Measurements from ENCODE around the gene EME1. TPM values are rescaled to one million over a fixed set of nuclear protein-coding genes. Genes with fewer than 3 reads are reported as not detected.
A peak's percentile ranks its signal among the peaks of the same experiment; 100 is the strongest.
"Not testable (repeated sequence)": the region's sequence is repeated elsewhere in the genome, so short reads cannot be mapped to it uniquely, and the experiment has no call there.

Gene EME1, protein sequence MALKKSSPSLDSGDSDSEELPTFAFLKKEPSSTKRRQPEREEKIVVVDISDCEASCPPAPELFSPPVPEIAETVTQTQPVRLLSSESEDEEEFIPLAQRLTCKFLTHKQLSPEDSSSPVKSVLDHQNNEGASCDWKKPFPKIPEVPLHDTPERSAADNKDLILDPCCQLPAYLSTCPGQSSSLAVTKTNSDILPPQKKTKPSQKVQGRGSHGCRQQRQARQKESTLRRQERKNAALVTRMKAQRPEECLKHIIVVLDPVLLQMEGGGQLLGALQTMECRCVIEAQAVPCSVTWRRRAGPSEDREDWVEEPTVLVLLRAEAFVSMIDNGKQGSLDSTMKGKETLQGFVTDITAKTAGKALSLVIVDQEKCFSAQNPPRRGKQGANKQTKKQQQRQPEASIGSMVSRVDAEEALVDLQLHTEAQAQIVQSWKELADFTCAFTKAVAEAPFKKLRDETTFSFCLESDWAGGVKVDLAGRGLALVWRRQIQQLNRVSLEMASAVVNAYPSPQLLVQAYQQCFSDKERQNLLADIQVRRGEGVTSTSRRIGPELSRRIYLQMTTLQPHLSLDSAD
- total RNA-seq, result 10 to 100 TPM; 12.2 to 13.3 (median 12.6) TPM

DNA sequence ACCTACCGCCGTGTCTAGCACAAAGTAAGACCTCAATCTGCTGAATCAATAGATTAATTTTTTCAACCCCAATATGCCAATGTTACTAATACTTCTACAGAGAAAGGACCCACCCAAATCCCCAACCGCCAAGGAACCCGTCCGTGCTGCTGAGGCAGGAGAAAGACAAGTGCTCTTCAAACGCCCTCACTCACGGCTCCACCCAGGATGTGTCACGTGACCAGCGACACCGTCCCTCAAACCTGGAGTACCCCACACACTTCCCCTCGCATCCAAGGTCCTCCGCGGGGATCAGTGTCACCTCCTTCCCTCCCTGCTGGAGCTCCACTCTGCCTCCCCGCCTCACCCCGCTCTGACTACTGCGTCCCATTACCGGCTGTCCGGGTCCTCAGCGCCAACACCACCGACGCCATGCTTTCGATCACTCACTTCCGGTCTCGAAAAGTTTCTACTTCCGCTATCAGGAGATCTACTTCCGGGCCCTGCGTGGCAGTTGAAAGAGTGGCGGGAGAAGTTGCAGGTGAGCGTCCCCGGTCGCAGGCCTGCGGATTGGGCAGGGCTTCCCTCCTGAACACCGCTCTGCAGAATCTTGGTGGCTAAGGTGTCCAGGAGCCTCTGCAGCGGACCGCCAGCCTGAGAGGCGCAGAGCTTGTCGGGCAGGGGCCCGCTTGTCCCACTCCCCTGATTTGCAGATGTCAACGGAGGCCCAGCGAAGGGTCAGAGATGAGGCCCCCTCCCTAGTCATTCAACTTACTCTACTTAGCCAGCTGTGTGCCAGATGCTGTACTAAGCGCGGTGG lies at the start of gene EME1, which contains the start of gene MRPL27:
Gene EME1 (plus strand): TSS at position 472 of the 799 bp plus-strand sequence. CDS start 1,980 bp downstream, outside the sequence.
Gene MRPL27 (minus strand): TSS at position 427 of the 799 bp plus-strand sequence. CDS start 14 bp downstream, at position 413.
- no peaks in the 10 kb centered on the region for H3K27me3 Mint-ChIP-seq (ENCODE audit: low read depth)
- peak within 1 kb of the TSS; percentile 99 for H3K4me3 Mint-ChIP-seq
- no peaks in the 10 kb centered on the region for H3K9me3 Mint-ChIP-seq
- ATAC-seq (peak; percentile 96 to 97), DNase-seq (peak; percentile 73)
- H3K36me3 Mint-ChIP-seq (ENCODE audit: insufficient read depth), result peaks cover 23% of the 10 kb centered on the region
- peaks cover 28% of the 10 kb centered on the region for H3K4me1 Mint-ChIP-seq (ENCODE audit: low read depth)

DNA sequence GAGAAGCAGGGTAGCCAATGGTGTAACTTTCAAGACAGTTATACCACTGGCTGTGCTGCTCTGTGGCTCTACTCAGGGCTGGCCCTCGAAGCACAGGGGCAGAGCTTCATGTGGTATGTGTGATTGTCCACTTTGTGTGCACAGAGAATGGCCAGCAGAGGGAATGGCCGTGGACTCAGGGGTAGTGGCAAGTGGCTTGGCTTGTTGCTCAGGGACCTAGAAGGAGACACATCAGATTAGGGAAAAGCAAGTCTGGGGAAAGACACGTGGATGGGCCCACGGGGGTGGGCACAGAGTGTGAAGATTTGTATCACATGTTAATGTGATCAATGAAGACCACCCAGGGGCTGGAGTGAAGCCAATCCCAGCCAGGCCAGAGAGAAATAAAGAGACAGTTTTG lies 47.1 kb upstream of the EME1 start:
- ATAC-seq (no peak), DNase-seq (no peak)
- peaks cover 3% of the 10 kb centered on the region for H3K4me1 Mint-ChIP-seq (ENCODE audit: low read depth)
- no peak overlapping the region for H3K4me3 Mint-ChIP-seq
- H3K36me3 Mint-ChIP-seq (ENCODE audit: insufficient read depth), result no peaks in the 10 kb centered on the region
- peaks cover 4% of the 10 kb centered on the region for H3K27me3 Mint-ChIP-seq (ENCODE audit: low read depth)
- H3K9me3 Mint-ChIP-seq, result no peaks in the 10 kb centered on the region

DNA sequence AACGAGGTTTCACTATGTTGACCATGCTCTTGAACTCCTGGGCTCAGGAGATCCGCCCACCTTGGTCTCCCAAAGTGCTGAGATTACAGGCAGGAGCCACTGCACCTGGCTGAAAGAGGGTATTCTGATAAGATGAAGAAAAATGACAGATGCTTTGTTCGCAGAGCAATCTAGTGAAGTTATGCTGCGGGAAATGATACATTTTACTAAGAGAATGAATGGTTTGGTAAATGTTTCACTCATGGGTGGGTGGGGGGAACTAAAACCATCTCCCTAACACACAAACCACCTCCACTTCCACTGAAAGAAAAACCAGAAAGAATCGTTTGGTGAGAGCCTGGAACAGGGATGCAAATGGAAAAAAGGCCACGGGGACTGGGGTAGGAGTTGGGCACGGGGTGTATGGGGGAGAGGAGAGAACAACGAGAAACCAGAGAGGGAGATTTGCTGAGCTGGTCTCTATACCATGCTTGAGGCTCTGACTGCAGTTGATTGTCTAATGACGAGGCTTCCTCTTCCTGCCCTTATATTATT lies 46.1 kb upstream of the EME1 start:
- peak; percentile 21 to 36 for ATAC-seq
- DNase-seq, result no peak
- Mint-ChIP-seq H3K9me3 (no peaks in the 10 kb centered on the region), H3K36me3 (ENCODE audit: insufficient read depth) (no peaks in the 10 kb centered on the region), H3K4me1 (ENCODE audit: low read depth) (peaks cover 3% of the 10 kb centered on the region), H3K27me3 (ENCODE audit: low read depth) (peaks cover 4% of the 10 kb centered on the region), H3K4me3 (no peak overlapping the region)

DNA sequence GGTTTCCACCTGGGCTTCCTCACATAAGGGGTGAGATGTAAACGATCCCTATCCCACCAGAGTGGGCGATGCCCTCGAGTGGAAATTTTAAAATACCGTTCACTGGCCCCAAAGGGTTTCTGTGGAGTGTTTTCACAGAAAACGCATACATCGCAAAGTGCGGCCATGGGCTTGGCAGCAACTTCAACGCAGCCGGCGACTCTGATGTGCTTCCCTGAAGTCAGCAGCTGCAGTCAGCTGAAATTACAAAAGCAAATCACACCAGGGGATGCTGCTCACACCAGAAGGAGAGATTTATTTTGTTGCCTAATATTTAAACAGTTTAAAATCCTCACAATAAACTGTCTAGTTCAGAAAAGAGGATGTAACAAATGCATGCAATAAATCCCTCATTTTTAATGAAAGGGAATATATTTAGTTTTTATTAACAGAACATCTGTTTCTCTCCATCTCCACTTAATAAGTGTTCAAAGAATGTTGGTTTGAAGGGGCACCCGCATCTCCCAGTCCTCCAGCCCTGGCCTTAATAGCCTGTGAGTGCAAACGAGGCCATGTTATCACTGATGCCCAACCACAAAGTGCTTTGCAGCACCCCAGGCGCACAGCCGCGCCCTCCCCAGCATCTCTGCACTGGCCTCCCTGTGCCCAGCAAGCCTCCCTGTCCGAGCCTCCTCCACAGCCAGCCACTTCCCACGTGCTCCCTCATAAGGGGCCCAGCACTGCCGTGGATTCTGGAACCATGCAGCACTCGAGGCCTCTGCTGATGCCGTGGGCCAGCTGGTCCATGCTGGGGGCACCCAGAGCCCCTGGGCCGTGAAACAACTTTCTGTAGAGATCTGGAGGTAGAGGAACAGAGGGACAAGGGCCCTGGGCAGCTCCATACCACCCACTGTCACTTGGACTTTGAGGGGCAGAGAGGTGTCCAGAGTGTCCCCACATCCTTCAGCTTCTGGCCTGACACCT lies 44.4 kb upstream of the EME1 start:
- Mint-ChIP-seq H3K27me3 (ENCODE audit: low read depth) (peaks cover 8% of the 10 kb centered on the region), H3K4me3 (no peak overlapping the region), H3K36me3 (ENCODE audit: insufficient read depth) (no peaks in the 10 kb centered on the region)

DNA sequence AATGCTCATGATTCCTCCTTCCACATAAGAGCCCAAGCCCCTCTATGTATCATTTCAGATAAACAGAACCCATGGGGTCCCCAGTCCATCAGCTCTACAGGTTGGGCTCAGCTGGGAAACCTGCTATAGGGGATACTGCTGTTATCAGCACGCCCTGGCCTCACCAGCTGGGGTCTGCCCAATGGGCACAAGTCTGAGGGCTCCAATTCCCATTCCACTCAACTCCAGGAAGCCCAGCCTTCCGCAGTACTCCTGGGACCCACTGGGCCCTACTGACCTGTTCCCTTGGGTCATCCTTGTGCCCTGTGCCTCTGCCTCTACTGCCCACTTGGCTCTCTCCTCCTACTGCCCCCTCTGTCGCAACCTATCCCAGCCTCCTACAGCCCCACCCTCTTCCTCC lies 43.3 kb upstream of the EME1 start:
- H3K4me3 Mint-ChIP-seq, result no peak overlapping the region
- ATAC-seq, result no peak
- peaks cover 8% of the 10 kb centered on the region for H3K4me1 Mint-ChIP-seq (ENCODE audit: low read depth)

More for the DNA sequence above, 44.4 kb upstream of the EME1 start:
- DNase-seq, result no peak
- Mint-ChIP-seq H3K9me3 (no peaks in the 10 kb centered on the region), H3K4me1 (ENCODE audit: low read depth) (peaks cover 5% of the 10 kb centered on the region)
- no peak for ATAC-seq

DNA sequence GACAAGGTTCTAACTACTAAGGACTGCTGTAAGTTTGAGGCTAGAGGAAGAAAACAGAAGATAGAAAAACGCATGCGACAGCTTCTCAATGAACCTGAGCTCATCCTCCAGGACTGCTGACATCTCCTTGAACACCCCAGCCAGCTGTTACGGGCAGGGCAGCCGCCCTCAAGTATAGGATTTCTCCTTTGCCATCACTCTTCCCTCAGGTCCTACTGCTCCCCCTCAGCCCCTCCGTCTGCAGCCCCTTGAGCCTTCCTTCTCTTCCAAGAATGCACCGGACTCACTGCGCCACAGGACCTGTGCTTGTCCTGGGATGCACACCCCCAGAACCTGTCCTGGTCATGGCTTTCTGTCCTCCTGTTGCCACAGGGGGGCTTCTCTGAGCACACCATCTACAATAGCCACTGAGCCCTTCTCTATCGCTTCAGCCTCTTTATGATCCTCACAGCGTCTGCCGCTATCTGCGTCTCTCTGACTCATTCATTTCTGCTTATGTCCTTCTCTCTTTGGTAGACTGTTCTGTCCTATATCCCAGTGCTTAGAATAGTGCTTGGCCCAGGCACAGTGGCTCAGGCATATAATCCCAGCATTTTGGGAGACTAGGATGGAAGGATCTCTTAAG lies 42.8 kb upstream of the EME1 start:
- no peaks in the 10 kb centered on the region for H3K36me3 Mint-ChIP-seq (ENCODE audit: insufficient read depth)
- H3K4me1 Mint-ChIP-seq (ENCODE audit: low read depth), result peaks cover 8% of the 10 kb centered on the region

More for the DNA sequence above, 43.3 kb upstream of the EME1 start:
- Mint-ChIP-seq H3K27me3 (ENCODE audit: low read depth) (peaks cover 8% of the 10 kb centered on the region), H3K36me3 (ENCODE audit: insufficient read depth) (no peaks in the 10 kb centered on the region), H3K9me3 (no peaks in the 10 kb centered on the region)
- no peak for DNase-seq

DNA sequence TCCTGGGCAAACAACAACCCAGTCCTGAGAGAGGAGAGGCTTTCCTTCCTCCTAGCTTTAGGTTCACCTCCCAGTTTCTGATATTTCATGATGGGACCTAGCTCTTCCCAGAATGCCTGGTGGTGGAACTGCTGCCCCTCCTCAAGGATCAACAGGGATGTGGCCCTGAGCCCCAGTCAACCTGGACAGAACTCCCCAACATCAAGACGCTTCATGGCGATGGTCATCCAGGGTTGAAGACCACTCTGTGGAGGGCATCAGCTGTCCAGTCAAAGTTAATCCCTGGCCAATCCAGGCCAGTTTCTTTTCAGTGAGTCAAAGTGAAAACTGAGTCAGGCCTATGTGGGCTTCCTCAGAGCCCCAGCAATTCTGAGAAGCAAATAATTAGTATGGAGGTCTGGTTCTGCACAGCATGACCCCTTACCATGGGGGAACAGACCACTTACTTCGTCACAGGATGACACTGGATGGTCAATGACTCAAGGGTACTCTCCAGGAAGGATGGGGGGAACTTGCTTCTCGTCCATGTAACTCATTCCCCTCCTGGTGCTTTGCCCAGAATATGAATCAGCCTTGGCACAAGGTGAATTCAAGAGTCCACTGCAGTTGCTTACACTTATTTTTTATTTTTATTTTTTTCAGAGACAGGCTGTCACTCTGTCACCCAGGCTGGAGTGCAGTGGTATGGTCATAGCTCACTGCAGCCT lies 41.8 kb upstream of the EME1 start:
- ATAC-seq (peak in 1 of 2 donors; percentile 63), DNase-seq (no peak)
- H3K36me3 Mint-ChIP-seq (ENCODE audit: insufficient read depth), result no peaks in the 10 kb centered on the region
- H3K4me1 Mint-ChIP-seq (ENCODE audit: low read depth), result peaks cover 8% of the 10 kb centered on the region
- no peak overlapping the region for H3K4me3 Mint-ChIP-seq
- H3K27me3 Mint-ChIP-seq (ENCODE audit: low read depth), result peaks cover 8% of the 10 kb centered on the region
- no peaks in the 10 kb centered on the region for H3K9me3 Mint-ChIP-seq

More for the DNA sequence above, 42.8 kb upstream of the EME1 start:
- no peaks in the 10 kb centered on the region for H3K9me3 Mint-ChIP-seq
- no peak for DNase-seq
- H3K27me3 Mint-ChIP-seq (ENCODE audit: low read depth), result peaks cover 8% of the 10 kb centered on the region
- no peak overlapping the region for H3K4me3 Mint-ChIP-seq
- ATAC-seq, result no peak

DNA sequence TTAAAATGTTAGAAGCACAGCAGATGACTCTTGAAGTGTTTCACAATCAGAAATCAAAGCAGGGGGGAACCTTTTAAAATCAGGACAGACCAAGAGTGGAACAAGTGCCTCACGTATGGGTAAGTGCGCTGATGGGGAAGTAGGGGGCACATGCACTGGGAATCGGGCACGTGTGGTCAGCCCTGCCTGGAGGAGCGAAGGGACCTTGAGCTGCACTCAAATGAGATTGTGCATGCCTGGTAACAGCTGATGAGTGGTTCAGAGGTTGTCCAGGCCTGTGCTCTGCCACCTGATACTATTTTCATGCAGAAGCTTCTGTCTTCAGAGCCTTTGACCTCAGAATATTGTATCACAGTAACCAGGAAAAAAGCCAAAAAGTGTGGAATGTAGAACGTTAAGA lies 40.8 kb upstream of the EME1 start:
- DNase-seq, result no peak

DNA sequence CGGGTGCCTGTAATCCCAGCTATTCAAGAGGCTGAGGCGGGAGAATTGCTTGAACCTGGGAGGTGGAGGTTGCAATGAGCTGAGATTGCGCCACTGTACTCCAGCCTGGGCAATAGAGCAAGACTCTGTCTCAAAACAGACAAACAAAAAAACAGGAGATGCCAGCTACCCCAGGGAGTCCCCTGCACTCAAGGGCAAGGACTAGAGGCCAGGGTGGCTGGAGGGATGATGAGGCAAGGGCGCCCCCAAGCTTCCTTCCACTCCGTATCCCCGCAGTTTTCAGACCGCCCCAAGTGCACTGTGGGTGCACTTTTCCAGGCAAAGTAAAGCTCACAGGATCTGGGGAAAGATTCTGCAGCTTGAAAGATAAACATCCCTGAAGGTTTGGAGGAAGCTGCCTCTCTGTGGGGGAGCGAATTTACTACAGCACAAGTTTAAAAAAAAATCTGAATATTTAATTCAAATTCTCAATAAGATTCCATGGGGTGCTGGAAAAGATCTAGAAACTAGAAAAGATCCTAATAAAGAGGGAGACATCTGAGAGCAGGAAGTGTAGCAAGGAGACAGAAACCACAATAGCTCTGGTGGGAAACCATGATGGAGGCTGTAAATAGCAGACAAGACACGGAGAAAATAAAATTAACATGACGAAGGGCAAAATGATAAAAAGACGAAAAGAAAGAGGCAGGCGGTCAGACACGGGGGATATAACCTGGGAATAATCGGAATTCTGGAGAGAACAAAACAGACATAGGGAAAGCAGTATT lies 39.6 kb upstream of the EME1 start:
- H3K36me3 Mint-ChIP-seq (ENCODE audit: insufficient read depth); H3K4me3 Mint-ChIP-seq; ATAC-seq; H3K9me3 Mint-ChIP-seq; H3K27me3 Mint-ChIP-seq (ENCODE audit: low read depth); DNase-seq; H3K4me1 Mint-ChIP-seq (ENCODE audit: low read depth): not testable (repeated sequence)

More for the DNA sequence above, 40.8 kb upstream of the EME1 start:
- Mint-ChIP-seq H3K4me1 (ENCODE audit: low read depth) (peaks cover 5% of the 10 kb centered on the region), H3K27me3 (ENCODE audit: low read depth) (peaks cover 8% of the 10 kb centered on the region), H3K9me3 (no peaks in the 10 kb centered on the region), H3K4me3 (no peak overlapping the region), H3K36me3 (ENCODE audit: insufficient read depth) (no peaks in the 10 kb centered on the region)
- ATAC-seq, result no peak

DNA sequence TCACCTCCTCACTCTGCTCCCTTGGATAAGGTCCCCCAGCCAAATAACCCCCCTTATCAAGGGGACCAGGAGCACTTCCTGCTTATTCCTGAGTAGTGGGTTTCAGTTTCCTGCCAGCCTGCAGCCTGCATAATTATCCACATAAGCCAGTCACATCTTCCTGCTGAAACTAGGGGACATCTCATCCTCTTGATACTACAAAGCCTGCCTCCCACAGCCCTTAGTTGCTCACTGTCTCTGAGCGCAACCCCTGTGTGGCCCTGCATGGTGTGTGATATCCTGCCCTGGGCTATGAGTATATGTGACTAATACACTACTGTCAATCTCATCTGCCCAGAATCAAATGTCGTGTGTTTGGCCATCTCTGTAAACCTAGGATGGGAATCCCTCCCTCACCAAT lies 35.1 kb upstream of the EME1 start:
- Mint-ChIP-seq H3K4me1 (ENCODE audit: low read depth) (peaks cover 5% of the 10 kb centered on the region), H3K36me3 (ENCODE audit: insufficient read depth) (no peaks in the 10 kb centered on the region), H3K9me3 (peaks cover 8% of the 10 kb centered on the region), H3K27me3 (ENCODE audit: low read depth) (peaks cover under 1% of the 10 kb centered on the region), H3K4me3 (no peak overlapping the region)
- DNase-seq, result no peak
- peak in 1 of 2 donors; percentile 43 for ATAC-seq

DNA sequence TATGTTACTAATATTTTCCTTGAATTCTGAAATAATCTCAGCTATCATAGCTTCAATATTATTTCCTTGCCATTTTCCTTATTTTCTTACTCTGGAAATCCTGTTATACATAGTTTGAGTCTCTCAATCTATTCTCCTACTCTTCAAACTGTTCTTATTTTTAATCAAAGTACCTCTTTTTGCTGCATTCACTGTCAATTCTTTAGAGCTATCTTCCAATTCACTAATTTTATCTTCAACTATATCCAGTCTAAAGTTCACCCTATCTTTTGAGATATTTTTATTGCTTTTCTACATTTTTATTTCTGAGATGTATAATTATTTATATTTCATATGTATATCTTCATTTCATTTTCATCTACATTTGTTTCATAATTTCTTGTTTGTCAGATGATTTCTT lies 34.4 kb upstream of the EME1 start:
- Mint-ChIP-seq H3K9me3 (peaks cover 8% of the 10 kb centered on the region), H3K4me1 (ENCODE audit: low read depth) (peaks cover 3% of the 10 kb centered on the region), H3K27me3 (ENCODE audit: low read depth) (no peaks in the 10 kb centered on the region), H3K36me3 (ENCODE audit: insufficient read depth) (no peaks in the 10 kb centered on the region), H3K4me3 (no peak overlapping the region)
- DNase-seq (no peak), ATAC-seq (no peak)

DNA sequence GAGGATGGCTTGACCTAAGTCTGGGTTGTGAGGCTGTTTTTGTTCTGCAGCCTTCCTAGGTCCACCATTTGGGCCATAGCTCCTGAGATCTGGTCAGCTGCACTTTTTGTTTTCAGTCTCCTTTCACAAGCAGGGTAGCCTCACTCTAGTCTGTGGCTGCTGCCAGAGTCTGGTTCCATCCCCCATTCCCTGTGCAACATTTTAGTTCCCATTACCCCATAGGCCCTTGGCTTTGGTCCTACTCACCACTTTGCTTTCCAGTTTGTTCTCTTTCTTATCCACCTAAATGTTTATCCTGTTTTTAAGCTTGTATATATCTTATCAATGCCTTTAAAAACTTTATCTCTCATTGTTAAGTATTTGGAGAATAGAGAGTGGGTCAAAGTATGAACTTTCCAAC lies 33.6 kb upstream of the EME1 start:
- Mint-ChIP-seq H3K36me3 (ENCODE audit: insufficient read depth) (no peaks in the 10 kb centered on the region), H3K9me3 (peaks cover 8% of the 10 kb centered on the region), H3K4me1 (ENCODE audit: low read depth) (no peaks in the 10 kb centered on the region), H3K4me3 (no peak overlapping the region), H3K27me3 (ENCODE audit: low read depth) (no peaks in the 10 kb centered on the region)
- ATAC-seq (no peak), DNase-seq (no peak)
